OCI-LY3 (cell line): Measurements from ENCODE around the gene CREB5.

Experiments
- H2AFZ ChIP-seq: fragments of 200-600, 300-600 bp; shearing (Covaris generic); 2 replicates; pipeline ENCODE4 v1.6.0; 2014; ENCODE audit warnings: antibody characterized with exemption, low read depth, low read length
- H3K27ac ChIP-seq: fragments of 200-600, 300-600 bp; sonication (generic); 2 replicates; pipeline ENCODE4 v1.5.1; 2014; ENCODE audit warnings: mild to moderate bottlenecking, low read length, moderate library complexity, mixed read lengths
- H3K27me3 ChIP-seq: fragments of 200-600, 300-600 bp; sonication (generic); 2 replicates; pipeline ENCODE4 v1.6.1; 2014; ENCODE audit warnings: low read depth, low read length, mixed read lengths
- H3K36me3 ChIP-seq: fragments of 200-600, 300-600 bp; sonication (generic); replicated peaks from 2 replicates; pipeline ENCODE3; 2014; ENCODE audit warnings: low read depth, low read length, mixed read lengths
- H3K4me1 ChIP-seq: fragments of 300-600, 200-600 bp; sonication (generic); 2 replicates; pipeline ENCODE4 v1.6.1; 2014; ENCODE audit warnings: low read length, mixed read lengths
- H3K4me2 ChIP-seq: fragments of 200-600, 300-600 bp; sonication (generic); 2 replicates; pipeline ENCODE4 v1.6.1; 2014; ENCODE audit warnings: low read length, mixed read lengths
- H3K4me3 ChIP-seq: fragments of 300-600, 200-600 bp; sonication (generic); 2 replicates; pipeline ENCODE4 v1.5.1; 2014; ENCODE audit warnings: antibody characterized with exemption, mild to moderate bottlenecking, low read length, moderate library complexity
- H3K79me2 ChIP-seq: fragments of 300-600, 200-600 bp; shearing (Covaris generic); 2 replicates; pipeline ENCODE4 v1.6.1; 2014; ENCODE audit warnings: mild to moderate bottlenecking, low read length, mixed read lengths
- H3K9ac ChIP-seq: fragments of 300-600, 200-600 bp; shearing (Covaris generic); 2 replicates; pipeline ENCODE4 v1.6.0; 2014; ENCODE audit warnings: mild to moderate bottlenecking, low read length, moderate library complexity
- H3K9me3 ChIP-seq: fragments of 200-600, 300-600 bp; shearing (Covaris generic); 2 replicates; pipeline ENCODE4 v1.6.1; 2014; ENCODE audit warnings: low read length, mixed read lengths; ENCODE audit not compliant: insufficient read depth
- H4K20me1 ChIP-seq: fragments of 200-600, 300-600 bp; sonication (generic); 2 replicates; pipeline ENCODE4 v1.6.1; 2016; ENCODE audit warnings: low read length, mixed read lengths; ENCODE audit not compliant: insufficient read depth
- EZH2phosphoT487 ChIP-seq: fragments of 200-600 bp; shearing (Covaris generic); IDR thresholded peaks from 2 replicates; pipeline ENCODE4 v1.6.1; 2018; ENCODE audit warnings: antibody characterized with exemption, mixed run types, low read depth
- TF ChIP-seq, protein P1 (sequence below): fragments of 200-600, 300-600 bp; sonication (generic); IDR thresholded peaks from 2 replicates; pipeline ENCODE4 v1.5.1; 2014; ENCODE audit warnings: antibody characterized with exemption, low read length, low read depth

CREB5 gene

DNA sequence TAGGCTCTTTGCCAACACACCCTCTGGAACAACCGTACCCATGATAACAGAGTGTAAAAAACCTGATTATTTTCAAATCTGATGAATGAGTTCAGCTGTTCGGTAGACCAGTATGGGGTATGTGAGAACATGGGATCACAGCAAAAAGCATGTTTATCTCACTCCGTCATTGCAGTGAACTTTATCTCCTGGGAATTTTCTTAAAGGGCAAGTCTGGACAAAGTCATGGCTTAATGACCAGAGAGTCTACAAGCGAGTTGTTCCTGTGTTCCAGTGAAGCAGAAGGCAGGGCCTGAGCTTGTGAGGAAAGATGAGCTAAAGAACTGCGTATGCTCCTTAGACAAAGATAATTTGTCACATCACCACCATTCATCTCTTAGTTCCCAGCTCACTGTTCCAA lies 326.1 kb downstream of the CREB5 start:
- TF ChIP-seq, protein P1, sequence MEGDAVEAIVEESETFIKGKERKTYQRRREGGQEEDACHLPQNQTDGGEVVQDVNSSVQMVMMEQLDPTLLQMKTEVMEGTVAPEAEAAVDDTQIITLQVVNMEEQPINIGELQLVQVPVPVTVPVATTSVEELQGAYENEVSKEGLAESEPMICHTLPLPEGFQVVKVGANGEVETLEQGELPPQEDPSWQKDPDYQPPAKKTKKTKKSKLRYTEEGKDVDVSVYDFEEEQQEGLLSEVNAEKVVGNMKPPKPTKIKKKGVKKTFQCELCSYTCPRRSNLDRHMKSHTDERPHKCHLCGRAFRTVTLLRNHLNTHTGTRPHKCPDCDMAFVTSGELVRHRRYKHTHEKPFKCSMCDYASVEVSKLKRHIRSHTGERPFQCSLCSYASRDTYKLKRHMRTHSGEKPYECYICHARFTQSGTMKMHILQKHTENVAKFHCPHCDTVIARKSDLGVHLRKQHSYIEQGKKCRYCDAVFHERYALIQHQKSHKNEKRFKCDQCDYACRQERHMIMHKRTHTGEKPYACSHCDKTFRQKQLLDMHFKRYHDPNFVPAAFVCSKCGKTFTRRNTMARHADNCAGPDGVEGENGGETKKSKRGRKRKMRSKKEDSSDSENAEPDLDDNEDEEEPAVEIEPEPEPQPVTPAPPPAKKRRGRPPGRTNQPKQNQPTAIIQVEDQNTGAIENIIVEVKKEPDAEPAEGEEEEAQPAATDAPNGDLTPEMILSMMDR: no peak
- no peak for TF ChIP-seq EZH2phosphoT487
- no peaks in the 10 kb centered on the region for H4K20me1 ChIP-seq
- H3K4me1 ChIP-seq: peaks cover 11% of the 10 kb centered on the region
- H3K79me2 ChIP-seq: no peaks in the 10 kb centered on the region
- H3K27ac ChIP-seq: no peak overlapping the region
- no peaks in the 10 kb centered on the region for H3K9me3 ChIP-seq
- no peak overlapping the region for H3K4me3 ChIP-seq
- no peaks in the 10 kb centered on the region for H3K36me3 ChIP-seq
- no peak overlapping the region for H3K9ac ChIP-seq
- no peak overlapping the region for H3K4me2 ChIP-seq
- no peaks in the 10 kb centered on the region; the same call in 1 of the 2 replicates for H3K27me3 ChIP-seq
- no peak overlapping the region for H2AFZ ChIP-seq

DNA sequence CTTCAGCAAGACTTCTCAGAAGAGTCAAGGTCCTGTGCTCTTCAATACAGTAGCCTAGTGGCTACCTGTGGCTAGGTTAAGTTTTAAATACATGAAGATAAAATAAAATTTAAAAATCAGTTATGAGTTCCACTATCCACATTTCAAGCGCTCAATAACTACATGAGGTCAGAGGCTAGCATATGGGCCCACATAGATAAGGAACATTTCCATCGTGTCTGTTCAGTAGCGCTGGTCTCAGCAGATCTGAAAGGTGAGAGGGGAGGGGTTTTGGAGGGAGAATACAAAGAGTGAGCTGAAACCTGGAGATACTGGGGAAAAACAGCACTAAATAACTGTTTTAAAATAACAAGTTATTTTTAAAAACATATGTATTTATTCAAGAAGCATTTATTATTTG lies 326.8 kb downstream of the CREB5 start:
- no peaks in the 10 kb centered on the region for H4K20me1 ChIP-seq
- TF ChIP-seq EZH2phosphoT487: no peak
- TF ChIP-seq, protein P1: no peak

DNA sequence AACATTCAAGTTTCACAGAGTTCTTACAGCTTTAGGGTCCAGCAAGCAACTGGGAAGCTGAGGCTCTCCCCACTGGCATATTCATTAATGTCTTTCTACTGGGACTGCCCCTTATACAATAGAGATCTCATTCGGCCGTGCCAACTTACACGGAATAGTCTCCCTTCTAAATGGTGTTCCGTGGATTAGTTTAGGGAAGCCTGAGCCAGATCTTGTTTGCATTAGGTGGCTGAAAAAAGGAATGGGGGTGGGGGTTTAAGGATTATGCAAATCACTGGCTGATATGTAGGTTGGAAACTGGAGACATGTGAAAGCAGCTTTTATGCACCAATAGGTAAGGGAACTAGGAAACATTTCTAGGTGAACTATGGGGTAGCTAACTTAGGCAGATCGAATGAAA lies 327.5 kb downstream of the CREB5 start:
- H3K27ac ChIP-seq: no peak overlapping the region
- no peak for TF ChIP-seq EZH2phosphoT487
- TF ChIP-seq, protein P1: no peak

More for the DNA sequence above, 326.8 kb downstream of the CREB5 start:
- Histone ChIP-seq H3K4me3 (no peak overlapping the region), H3K4me2 (no peak overlapping the region), H3K79me2 (no peaks in the 10 kb centered on the region), H3K4me1 (peaks cover 11% of the 10 kb centered on the region), H3K27me3 (no peaks in the 10 kb centered on the region; the same call in 1 of the 2 replicates), H3K27ac (no peak overlapping the region), H2AFZ (no peak overlapping the region), H3K9ac (no peak overlapping the region), H3K36me3 (no peaks in the 10 kb centered on the region), H3K9me3 (no peaks in the 10 kb centered on the region)

DNA sequence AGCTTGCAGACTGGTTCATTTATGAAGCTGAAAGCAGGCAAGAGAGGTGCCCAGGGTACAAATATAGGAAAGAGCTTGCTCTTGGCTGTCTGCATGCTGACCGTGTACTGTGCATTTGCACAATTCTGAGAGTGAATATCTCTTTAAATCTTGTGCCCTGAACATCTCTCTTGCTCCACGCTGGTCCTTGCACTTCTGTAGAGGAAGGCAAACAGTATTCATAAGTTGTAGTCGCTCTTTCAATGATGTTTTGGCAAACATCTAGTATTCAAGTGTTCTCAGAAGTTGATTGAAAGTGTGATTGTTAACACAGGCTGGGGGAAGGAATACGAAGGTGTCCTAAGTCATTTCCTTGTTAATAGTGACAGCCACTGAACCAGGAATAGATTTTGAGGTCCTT lies 332.6 kb downstream of the CREB5 start:
- no peak overlapping the region for H3K4me3 ChIP-seq
- H3K36me3 ChIP-seq: no peaks in the 10 kb centered on the region
- H3K27me3 ChIP-seq: no peaks in the 10 kb centered on the region; the same call in none of the 2 replicates
- no peaks in the 10 kb centered on the region for H3K79me2 ChIP-seq
- H3K27ac ChIP-seq: no peak overlapping the region
- H3K4me2 ChIP-seq: no peak overlapping the region
- H3K9me3 ChIP-seq: no peaks in the 10 kb centered on the region
- H4K20me1 ChIP-seq: no peaks in the 10 kb centered on the region
- no peak overlapping the region for H3K9ac ChIP-seq
- no peak overlapping the region for H2AFZ ChIP-seq
- H3K4me1 ChIP-seq: peaks cover 13% of the 10 kb centered on the region
- TF ChIP-seq, protein P1: no peak
- TF ChIP-seq EZH2phosphoT487: no peak

More for the DNA sequence above, 327.5 kb downstream of the CREB5 start:
- Histone ChIP-seq H3K79me2 (no peaks in the 10 kb centered on the region), H3K4me3 (peak overlapping the region; percentile 65), H3K4me1 (peaks cover 11% of the 10 kb centered on the region), H3K36me3 (no peaks in the 10 kb centered on the region), H3K4me2 (peak overlapping the region; percentile 83), H2AFZ (no peak overlapping the region), H3K9me3 (no peaks in the 10 kb centered on the region), H3K9ac (no peak overlapping the region), H3K27me3 (no peaks in the 10 kb centered on the region; the same call in 1 of the 2 replicates), H4K20me1 (no peaks in the 10 kb centered on the region)
